Measurements from ENCODE around the gene SLC10A3. TPM values are rescaled to one million over a fixed set of nuclear protein-coding genes. Genes with fewer than 3 reads are reported as not detected.

SLC10A3 gene
- total and polyA plus RNA-seq, 11 donors = 8.3 to 50.6 (median 15.5) TPM

DNA sequence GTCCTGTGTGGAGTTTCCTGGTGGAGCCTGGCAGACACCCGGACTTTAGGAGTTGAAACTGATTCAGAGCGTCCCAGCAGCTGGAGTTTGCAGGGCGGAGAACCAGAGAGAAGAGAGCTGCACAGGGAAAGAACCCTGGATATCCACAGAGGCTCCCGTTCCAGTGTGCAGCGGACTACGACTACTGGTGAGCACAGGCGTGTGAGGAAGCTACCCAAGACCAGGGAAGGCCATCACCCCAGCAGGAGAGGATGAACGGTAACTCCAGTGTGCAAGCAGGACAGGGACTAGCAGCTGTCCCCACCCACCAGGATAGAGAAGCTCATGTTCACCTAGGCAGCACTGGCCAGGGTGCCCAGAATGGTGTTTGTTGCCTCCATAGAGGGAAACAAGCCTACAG lies 13.6 kb downstream of the SLC10A3 start:
- DNase-seq = no peak
- 84 to 91% (median 84%) methylated on average over 8 of the region's 8 CpGs for WGBS, 4 donors
- Histone ChIP-seq H3K27me3 (no peaks in the 10 kb centered on the region), H3K27ac (no peak overlapping the region), H3K4me3 (no peak overlapping the region), H3K4me1 (peaks cover 0 to 9% (median 0%) of the 10 kb centered on the region in 12 donors), H3K36me3 (peaks cover 0 to under 1% (median 0%) of the 10 kb centered on the region in 9 donors), H3K9me3 (no peaks in the 10 kb centered on the region)
- no peak for ATAC-seq
- intact Hi-C loops (cut with DNase I) = loop anchor here in 2 of 10 donors (5.0 kb wide), 3 partner anchors 40 to 80 kb away; partner anchors contain the start of genes FAM3A (in 1 of the 2), GDI1 (in 1 of the 2) and RPL10 (in 1 of the 2)
- no peak for TF ChIP-seq POLR2A (IDR thresholded peaks at IDR 0.05)
- TF ChIP-seq, protein P1, sequence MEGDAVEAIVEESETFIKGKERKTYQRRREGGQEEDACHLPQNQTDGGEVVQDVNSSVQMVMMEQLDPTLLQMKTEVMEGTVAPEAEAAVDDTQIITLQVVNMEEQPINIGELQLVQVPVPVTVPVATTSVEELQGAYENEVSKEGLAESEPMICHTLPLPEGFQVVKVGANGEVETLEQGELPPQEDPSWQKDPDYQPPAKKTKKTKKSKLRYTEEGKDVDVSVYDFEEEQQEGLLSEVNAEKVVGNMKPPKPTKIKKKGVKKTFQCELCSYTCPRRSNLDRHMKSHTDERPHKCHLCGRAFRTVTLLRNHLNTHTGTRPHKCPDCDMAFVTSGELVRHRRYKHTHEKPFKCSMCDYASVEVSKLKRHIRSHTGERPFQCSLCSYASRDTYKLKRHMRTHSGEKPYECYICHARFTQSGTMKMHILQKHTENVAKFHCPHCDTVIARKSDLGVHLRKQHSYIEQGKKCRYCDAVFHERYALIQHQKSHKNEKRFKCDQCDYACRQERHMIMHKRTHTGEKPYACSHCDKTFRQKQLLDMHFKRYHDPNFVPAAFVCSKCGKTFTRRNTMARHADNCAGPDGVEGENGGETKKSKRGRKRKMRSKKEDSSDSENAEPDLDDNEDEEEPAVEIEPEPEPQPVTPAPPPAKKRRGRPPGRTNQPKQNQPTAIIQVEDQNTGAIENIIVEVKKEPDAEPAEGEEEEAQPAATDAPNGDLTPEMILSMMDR (IDR thresholded peaks at IDR 0.05) = no peak

DNA sequence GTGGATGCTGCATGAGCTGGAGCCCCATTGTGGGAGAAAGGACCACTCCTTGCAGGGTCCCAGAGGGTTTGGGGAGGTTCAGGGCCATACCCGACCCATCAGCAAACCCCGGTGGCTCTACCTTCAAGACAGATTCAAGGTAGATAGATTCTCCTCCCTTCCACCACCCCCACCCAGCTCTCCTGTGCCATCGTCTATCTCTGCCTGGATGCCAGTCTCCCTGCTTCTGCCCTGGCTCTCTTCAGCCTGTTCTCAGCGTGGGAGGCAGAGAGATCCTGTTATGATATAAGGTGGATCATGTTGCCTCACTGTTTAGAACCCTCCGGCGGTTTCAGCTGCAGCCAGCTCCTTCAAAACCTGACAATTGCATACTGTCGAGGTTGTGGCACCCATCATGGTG lies 16.7 kb downstream of the SLC10A3 start:
- Histone ChIP-seq H3K27me3 (no peaks in the 10 kb centered on the region), H3K4me3 (no peak overlapping the region), H3K36me3 (peaks cover 0 to 29% (median 0%) of the 10 kb centered on the region in 9 donors), H3K9me3 (no peaks in the 10 kb centered on the region), H3K4me1 (peaks cover 0 to 5% (median 0%) of the 10 kb centered on the region in 12 donors), H3K27ac (no peak overlapping the region)
- TF ChIP-seq, protein P1 (IDR thresholded peaks at IDR 0.05) = no peak
- no peak for TF ChIP-seq POLR2A (IDR thresholded peaks at IDR 0.05)
- no peak for ATAC-seq
- WGBS, 4 donors = 65 to 82% (median 73%) methylated on average over 7 of the region's 7 CpGs
- no peak for DNase-seq
- intact Hi-C loops (cut with DNase I) = no loop called here

DNA sequence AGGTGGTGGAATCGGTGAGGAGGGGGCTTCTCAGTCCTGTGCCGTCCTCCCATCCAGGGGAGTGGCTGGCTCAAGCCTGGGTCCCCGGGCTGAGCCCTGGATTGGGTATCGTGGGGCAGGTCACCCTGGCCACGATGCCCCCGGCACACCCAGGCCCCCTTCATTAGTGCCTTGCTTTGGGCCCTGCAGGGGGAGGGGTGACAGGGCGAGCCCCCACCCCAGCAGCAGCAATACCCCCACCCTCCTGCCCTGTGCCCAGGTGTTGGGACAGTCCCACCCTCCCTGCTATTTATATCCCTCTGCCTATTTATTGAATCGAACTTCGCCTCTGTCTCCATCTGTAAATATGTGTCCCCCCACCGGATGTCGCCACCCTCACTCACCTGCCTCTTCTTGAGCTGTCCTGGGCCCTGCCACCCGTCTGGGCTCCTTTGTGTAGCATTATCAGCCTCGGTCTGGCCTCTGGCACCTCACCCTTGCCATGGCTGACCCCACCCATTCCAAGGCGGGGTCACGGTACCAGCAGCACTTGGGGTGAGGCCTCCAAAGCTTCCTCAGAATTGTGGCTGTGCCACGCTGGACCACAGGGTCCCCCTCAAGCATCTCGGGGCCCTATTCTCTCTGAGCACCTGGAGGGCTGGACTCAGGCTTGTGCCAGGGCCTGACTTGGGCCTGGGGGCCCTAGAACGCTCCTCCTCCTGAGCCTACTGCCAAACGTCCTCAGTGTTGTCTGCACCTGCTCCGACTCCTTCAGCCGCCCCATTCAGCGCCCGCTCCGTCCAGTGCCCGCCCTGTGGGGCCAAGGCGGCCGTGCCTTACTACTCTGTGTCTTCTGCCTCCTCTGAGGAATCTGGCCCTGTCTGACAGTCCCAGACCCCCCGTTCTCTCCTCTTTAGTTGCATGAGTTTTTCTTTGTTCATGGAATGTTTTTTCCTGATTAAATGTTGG lies 17.5 kb downstream of the SLC10A3 start:
- Histone ChIP-seq H3K4me3 (no peak overlapping the region), H3K27me3 (no peaks in the 10 kb centered on the region), H3K9me3 (no peaks in the 10 kb centered on the region), H3K27ac (no peak overlapping the region), H3K36me3 (peaks cover 0 to 36% (median 0%) of the 10 kb centered on the region in 9 donors), H3K4me1 (peaks cover 0 to 2% (median 0%) of the 10 kb centered on the region in 12 donors)
- TF ChIP-seq, protein P1 (IDR thresholded peaks at IDR 0.05) = no peak
- TF ChIP-seq POLR2A (IDR thresholded peaks at IDR 0.05) = no peak
- DNase-seq (no peak), ATAC-seq (no peak)
- WGBS, 4 donors = 75 to 83% (median 79%) methylated on average over 26 to 28 of the region's 28 CpGs
- intact Hi-C loops (cut with DNase I) = no loop called here

All from heart left ventricle (tissue), 16 donors.